ENCODE data around the gene TVP23B.
A peak's percentile ranks its signal among the peaks of the same experiment; 100 is the strongest.
"Not testable (repeated sequence)": the region's sequence is repeated elsewhere in the genome, so short reads cannot be mapped to it uniquely, and the experiment has no call there.

Gene TVP23B

DNA sequence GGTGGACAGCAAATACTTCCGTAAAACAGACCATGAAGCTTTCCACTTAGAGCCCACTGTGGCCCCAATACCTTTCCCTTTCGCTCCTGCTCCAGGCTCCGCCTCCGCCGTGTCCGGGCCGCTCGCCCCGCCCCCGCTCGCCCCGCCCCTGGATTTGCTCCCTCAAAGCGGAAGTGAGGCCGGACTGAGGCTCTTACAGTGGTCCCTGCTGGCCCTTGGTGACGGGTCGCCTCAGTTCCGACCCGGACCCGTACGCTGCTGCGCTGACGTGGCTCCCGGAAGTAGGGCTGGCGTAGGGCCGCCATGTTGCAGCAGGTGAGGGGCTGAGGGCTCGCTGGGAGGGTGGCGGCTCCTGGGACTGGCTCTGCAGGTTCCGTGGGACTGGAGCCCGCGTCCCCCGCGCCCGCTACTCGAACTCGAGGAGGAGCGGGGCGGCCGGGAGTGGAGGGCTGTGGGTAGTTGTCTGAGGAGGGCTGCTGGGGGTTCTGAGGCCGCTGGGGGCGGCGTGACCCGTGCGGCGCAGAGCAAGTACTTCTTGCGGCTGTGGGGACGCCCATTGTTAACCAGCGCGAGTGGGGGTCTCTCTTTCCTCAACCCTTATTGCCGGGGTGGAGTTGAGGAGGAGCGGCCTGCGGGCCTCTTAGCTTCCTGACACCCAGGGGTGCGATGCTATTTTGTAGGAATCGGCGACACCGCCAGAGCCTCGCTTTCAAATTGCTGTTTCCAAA lies at the start of gene TVP23B:
TSS of gene TVP23B (plus strand) at position 193 of the 728 bp plus-strand sequence. CDS start at position 304, 111 bp downstream.
- peak; percentile 95 for DNase-seq

DNA sequence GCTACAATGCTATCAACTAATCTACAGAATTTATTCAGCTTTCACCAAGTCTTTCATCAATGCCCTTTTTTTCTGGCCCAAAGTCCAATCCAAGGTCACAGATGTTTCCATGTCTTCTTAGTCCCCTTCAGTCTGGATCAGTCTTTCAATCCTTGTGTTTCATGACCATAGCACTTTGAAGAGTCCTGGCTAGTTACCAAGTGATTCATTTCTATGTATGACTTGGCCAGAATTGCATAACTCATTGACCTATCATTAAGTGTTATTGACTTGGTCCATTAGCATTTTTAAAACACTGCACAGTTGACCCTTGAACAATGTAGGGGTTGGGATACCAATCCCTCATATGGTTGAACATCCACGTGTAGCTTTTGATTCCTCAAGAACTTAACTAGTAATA lies 48.5 kb upstream of the TVP23B start:
- DNase-seq, result not testable (repeated sequence)

DNA sequence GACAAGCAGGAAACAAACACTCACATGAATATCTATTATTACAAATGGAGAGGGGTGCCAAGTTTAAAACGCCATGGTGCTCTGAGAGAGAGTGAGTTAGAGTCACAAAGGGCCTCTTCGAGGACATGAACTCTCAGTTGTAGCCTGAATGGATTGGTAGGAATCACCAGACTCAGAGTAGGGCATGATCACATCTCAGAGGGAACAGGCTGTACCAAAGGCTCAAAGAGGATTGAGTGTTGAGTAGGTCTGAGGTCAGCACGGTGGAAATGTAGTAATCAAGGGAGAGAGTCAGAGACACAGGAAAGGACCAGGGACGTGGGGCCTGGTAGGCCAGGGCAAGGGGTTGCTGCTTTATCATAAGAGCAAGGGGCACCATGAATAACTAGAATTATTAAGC lies 47.6 kb upstream of the TVP23B start:
- DNase-seq, result not testable (repeated sequence)

DNA sequence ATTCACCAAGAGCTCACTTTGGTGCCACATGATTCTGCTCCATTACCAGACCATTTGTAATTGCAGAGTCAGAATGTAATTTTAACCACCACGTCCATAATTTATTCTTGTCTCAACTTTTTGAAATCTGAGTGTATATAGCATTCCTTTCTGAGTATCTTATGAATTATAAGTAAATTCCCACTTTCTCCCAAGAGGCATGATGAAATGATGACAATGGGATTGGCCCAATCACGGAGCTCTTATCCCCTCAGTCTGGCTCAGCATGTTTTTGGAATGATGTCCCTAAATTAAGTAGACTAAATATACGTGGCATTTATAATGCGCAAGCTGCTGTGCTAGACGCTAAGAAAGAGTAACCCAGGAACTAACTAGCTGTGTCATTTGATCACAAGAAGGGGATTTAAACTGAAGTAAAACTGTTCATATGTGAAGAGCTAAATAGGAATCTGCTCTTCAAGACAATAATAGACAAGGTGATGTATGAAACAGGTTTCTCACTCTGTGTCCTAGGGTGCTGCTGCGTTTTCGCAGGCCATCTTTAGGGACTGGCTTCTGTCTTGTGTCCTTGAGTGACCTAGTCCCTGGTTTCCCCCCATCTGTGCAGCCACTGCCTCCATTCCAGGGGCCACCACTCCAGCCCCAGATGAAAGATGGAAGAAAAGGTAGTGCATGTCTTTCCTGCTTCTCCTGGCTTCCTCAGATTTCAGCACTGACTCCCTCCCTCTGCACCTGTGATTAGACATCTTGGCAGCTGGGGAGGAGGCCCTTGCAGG lies 41.2 kb upstream of the TVP23B start:
- peak; percentile 63 for DNase-seq

- not testable (repeated sequence) for DNase-seq
Measured at GRCh38 chr17:18741228-18741627, 39.8 kb upstream of the TVP23B start.

DNA sequence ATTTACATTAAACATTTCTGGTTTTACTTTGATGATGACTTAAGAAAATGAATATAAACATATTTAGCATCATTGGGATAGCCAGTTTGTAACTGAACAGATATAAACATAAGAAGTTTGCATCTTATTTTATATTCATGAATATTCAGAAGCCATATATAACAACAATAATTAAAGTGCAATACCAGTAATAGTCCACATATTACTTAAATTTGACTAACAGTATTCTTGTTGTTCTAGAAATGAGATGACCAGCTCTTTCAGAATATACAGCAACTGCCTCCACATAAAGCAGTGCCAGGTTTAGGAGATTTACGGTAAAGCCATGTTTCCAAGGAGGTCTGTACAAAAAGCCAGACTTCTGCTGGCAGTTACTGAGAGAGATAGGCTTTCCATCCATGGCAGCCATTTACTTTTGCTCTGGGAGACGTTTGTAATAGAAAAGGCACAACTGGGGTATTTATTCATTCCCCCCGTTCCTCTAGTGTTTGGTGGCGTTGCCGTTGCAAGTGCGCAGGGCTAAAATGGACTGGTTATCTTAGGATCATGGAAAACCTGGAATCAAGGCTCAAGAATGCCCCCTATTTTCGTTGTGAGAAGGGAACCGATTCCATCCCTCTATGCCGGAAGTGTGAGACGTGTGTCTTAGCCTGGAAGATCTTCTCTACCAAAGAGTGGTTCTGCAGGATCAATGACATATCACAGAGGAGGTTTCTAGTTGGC lies 37.1 kb upstream of the TVP23B start, which contains the start of gene FBXW10:
TSS of gene FBXW10 (plus strand) at position 356 of the 723 bp plus-strand sequence. CDS start at position 547, 191 bp downstream.
- not testable (repeated sequence) for DNase-seq

- not testable (repeated sequence) for DNase-seq
Measured at GRCh38 chr17:18744726-18745125, 36.3 kb upstream of the TVP23B start.

DNA sequence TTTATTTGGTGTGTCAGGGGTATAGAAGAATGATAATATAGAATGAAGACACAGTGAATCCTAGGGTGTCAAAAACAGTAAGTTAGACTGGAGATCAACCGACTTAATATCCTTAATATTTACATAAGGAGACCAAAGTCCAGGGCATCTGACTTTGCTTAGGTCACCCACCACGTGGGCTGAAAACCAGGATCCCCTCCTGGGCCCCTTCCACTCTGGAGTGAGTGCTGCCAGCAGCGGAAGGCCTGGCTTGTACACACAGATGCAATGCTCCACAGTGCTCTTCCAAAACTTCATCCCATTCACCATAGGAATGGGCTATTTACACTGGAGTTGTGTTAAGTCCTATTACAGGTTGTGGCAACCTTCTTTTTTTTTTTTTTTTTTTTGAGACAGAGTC lies 34.4 kb upstream of the TVP23B start:
- not testable (repeated sequence) for DNase-seq

DNA sequence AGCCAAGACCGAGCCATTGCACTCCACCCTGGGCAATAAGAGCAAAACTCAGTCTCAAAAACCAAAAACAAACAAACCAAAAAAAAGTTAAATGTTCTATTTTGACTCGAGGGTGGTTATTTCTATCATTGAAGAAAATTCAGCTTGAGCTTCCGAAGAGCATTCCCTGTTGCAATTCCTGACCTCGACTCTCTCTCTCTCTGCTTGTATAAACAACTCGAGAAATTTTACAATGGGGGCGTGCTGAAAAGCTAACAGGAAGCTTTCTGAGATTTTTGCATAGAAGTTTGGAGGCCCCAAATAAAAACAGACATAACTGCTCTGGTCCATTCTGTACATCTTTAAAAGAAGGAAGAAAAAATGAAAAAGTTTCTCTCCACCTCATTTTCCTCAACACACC lies 33.5 kb upstream of the TVP23B start:
- not testable (repeated sequence) for DNase-seq

DNA sequence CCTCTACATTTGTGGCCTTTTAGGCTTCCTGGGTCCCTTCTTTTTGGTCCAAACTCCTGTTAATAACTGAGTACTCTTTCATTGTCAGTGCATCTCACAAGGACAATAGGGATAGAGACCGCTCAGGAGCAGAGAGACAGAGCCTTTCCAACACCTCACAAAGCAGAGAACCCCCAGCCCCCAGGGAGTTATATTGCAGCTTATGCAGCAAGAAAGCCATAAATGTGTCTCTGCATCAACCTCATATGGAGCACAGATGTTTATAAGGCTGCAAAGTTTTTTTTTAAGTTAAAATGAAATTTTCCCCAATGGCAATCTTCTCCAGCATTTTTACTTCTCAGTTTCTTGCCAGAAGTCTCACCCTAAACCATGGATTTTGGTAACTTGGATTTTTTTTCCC lies 30.7 kb upstream of the TVP23B start:
- DNase-seq, result not testable (repeated sequence)

DNA sequence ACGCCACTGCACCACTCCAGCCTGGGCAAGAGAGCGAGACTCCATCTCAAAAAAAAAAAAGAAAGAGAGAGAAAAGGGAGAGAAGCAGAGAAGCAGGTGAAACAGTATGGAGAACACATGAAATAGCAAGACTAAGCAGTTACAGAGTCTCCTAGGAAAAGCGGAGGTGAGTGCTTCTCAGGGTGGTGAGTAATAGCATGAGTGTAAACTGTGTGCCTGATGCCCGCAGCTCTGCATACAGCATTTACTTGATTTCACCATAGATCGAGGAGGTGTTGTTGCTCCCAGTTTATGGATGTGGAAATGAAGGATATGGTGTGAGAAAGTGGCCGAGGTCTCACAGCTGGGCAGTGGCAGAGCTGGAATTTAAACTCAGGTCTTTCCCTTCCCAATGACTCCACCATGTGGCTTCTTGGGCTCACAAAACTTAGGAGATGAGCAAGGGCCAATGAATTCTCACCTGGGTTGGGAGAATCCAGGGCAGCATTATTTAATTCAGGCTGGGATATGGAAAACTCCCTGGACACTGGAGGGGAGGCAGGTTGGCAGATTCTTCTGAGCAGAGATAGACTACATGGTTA lies 27.1 kb upstream of the TVP23B start:
- not testable (repeated sequence) for DNase-seq

GRCh38 chr17:18755969-18756368 lies 25.0 kb upstream of the TVP23B start:
- DNase-seq, result not testable (repeated sequence)

DNA sequence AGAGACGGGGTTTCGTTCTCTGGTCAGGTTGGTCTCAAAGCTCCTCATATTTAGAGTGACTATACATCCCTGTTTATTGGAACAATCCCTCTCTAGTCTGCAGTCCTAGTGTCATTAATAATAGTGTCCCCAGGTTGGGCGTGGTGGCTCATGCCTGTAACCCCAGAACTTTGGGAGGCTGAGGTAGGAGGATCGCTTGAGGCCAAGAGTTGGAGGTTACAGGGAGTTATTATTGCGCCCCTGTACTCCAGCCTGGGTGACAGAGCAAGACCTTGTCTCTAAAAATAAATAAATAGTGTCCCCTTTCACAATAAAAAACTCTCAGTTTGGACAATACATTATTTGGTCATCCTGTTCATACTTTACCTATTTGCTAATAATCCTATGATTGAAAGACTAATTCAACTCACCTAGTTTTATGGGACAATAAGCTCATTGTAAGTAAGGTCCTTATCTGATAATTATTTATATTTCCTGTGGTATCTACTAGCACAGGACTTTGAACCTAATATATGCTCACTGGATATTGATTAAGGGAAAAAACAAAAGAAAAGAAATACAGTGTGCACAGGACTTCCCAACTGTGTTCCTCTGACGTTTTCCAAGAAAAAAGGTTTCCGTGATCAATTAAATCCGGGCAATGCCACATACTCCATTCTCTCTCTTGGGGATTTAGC lies 23.5 kb upstream of the TVP23B start:
- DNase-seq, result not testable (repeated sequence)

GRCh38 chr17:18758344-18758743 lies 22.6 kb upstream of the TVP23B start:
- not testable (repeated sequence) for DNase-seq

DNA sequence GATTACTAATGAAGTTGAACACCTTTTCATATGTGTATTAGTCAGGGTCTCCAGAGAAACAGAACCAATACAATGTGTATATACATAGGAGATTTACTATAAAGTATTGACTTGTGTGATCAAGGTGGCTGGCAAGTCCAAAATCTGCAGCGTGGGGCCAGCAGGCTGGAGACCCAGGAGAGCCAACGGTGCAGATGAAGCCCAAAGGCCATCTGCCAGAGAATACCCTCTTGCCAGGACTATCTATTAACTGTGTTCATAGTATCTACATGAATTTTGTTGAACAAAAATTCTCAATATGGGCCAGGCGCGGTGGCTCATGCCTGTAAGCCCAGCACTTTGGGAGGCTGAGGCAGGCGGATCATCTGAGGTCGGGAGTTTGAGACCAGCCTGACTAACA lies 20.8 kb upstream of the TVP23B start:
- DNase-seq, result not testable (repeated sequence)

DNA sequence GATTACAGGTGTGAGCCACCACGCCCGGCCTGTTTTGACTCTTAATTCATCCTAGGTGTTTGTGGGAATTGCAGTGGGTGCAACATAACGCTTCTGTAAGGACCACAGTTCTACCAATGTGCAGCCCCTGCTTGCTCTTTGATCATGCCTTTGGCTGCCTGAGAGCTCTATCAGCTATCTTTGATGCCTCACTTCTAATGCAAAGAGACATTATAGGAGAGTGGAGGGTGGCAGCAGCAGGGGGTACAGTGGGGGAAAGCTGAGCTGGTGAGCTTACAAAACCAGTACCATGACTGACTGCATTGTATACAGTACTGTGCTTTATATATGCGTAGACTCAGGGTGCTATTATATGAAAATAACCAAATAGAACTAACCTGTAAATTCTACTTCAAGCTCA lies 10.4 kb upstream of the TVP23B start:
- not testable (repeated sequence) for DNase-seq

- DNase-seq, result not testable (repeated sequence)
Measured at GRCh38 chr17:18771066-18771465, 9.9 kb upstream of the TVP23B start.

GRCh38 chr17:18772471-18772870 lies 8.5 kb upstream of the TVP23B start:
- no peak for DNase-seq

- not testable (repeated sequence) for DNase-seq
Measured at GRCh38 chr17:18781805-18782204, 822 bp downstream of the TVP23B start.

DNA sequence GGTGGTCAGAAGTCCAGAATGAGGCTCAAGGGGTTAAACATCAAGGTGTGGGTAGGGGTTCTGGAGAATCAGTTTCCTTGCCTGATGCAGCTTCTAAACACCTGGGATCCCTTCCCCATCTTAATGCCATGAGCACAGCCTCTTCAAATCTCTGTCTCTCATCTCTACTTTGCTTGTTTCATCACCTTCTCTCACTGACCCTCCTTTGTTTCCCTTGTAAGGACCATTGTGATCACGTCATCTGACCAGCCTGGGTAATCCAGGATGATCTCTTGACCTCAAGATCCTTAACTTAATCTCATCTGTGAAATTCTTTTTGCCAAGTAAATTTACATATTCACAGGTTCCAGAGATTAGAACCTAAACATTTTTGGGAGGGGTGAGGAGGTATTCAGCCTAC lies 5.0 kb downstream of the TVP23B start:
- DNase-seq, result not testable (repeated sequence)

DNA sequence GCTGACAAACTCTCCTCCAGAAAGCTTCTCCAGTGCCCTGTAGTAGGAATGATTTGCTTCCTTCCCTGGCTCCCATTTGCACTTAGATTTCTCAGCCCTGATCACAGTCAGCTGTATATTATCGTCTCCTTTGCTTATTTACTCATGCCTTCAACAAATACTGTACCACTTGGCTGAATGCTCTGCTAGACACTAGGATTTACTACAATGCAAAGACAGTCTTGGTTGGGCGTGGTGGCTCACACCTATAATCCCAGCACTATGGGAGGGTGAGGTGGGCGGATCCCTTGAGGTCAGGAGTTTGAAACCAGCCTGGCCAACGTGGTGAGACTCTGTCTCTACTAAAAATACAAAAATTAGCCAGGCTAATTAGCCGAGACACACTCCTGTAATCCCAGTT lies 5.9 kb downstream of the TVP23B start:
- not testable (repeated sequence) for DNase-seq

GRCh38 chr17:18791402-18791801 lies 10.4 kb downstream of the TVP23B start:
- not testable (repeated sequence) for DNase-seq
